ENCODE data around the gene SMAD1.

The SMAD1 gene

DNA sequence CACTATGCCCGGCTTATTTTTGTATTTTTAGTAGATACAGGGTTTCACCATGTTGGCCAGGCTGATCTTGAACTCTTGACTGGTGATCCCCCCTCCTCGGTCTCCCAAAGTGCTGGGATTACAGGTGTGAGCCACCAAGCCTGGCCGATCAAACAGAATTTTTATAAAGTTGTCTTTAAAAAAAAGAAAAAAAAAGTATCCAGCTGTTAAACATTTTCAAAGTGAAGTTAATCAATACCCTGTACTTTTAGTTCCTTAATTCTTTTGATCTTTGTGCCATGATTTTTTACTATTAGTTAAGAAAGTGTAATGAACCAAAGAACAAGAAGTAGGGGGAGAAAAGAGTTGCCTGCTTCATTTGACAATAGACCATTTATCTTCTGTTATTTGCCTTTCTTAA, 24.3 kb downstream of the SMAD1 start:
- TF ChIP-seq CTCF (IDR thresholded peaks at IDR 0.05; ENCODE audit: borderline replicate concordance, insufficient read depth, low read depth, low read length) = no peak
- H3K4me3 ChIP-seq (ENCODE audit: low read depth, low read length) = no peak overlapping the region

DNA sequence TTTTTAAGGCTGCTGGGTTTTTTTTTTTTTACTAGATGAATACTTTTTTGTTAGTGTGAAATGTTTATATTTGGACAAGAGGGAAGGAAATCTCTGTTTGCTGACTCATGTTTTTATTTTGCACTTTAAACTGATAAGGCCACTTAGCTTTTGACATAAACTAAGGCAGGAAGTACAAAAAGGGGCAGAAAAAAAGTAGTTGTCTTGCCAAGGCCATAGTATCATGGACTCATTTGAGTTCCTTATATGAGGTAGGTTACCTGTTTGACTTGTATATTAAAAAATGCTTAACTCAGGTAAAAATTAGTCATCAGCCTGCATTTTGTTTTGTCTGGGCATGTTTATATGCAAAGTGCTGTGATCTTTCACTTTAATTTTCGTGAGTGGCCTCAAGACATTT, 26.0 kb downstream of the SMAD1 start:
- TF ChIP-seq CTCF (IDR thresholded peaks at IDR 0.05; ENCODE audit: borderline replicate concordance, insufficient read depth, low read depth, low read length) = no peak
- H3K4me3 ChIP-seq (ENCODE audit: low read depth, low read length) = no peak overlapping the region

DNA sequence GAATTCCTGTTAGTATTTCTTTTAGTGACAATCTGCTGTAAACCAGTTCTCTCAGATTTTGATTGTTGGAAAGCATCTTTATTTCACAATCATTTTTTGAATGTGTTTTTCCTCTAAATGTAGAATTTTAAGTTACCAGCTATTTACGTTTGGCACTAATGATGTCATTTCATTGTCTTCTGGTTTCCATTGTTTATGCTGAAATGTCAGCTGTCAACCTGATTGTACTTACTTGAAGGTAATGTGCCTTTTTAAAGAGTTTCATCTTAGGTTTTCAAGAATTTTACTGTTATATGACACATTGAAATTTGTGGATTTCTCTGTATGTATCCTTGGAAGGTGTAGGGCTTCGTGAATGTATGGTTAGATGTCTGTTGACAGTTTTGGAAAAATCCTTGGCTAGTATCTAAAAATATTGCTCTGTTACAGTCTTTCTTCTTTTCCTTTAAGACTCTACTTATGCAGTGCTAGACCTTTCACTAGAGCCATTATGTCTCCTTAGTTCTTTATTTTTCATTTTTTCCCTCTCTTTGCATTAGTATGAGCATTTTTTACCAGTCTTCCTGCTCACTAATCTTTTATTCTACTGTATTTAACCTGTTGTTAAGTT, 30.4 kb downstream of the SMAD1 start:
- no peak overlapping the region for H3K4me3 ChIP-seq (ENCODE audit: low read depth, low read length)
- no peak for TF ChIP-seq CTCF (IDR thresholded peaks at IDR 0.05; ENCODE audit: borderline replicate concordance, insufficient read depth, low read depth, low read length)

DNA sequence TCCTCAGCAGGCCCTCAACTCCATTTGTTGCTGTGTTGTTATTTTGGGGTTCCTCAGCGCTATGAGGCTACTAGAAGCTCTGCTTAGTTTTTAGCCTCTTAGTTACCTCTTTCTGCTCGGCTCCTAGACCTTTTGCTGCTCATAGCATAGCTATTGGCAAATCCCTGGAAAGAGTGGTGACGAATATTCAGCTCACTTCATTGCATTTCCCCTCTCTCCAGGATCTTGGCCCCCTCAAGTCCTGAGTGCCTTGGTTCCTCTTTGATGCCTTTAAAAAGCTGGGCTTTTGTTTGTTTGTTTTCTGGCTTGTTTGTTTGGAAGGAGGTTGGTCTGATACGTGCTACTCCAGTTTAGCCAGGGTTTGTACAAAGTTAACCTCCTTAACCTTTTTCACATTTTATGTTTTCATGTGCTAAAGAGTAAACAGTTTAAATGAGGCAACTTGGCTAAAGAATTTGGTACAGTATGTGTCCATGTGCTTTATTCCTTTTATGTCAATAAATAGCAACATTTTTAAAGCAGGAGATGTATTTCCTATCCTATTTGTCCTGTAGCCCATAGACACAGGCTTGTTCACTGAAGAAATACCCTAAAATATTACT, 31.5 kb downstream of the SMAD1 start:
- no peak overlapping the region for H3K4me3 ChIP-seq (ENCODE audit: low read depth, low read length)
- no peak for TF ChIP-seq CTCF (IDR thresholded peaks at IDR 0.05; ENCODE audit: borderline replicate concordance, insufficient read depth, low read depth, low read length)

- no peak for TF ChIP-seq CTCF (IDR thresholded peaks at IDR 0.05; ENCODE audit: borderline replicate concordance, insufficient read depth, low read depth, low read length)
- H3K4me3 ChIP-seq (ENCODE audit: low read depth, low read length) = no peak overlapping the region
Measured at GRCh38 chr4:145520172-145520571, 38.5 kb downstream of the SMAD1 start.

DNA sequence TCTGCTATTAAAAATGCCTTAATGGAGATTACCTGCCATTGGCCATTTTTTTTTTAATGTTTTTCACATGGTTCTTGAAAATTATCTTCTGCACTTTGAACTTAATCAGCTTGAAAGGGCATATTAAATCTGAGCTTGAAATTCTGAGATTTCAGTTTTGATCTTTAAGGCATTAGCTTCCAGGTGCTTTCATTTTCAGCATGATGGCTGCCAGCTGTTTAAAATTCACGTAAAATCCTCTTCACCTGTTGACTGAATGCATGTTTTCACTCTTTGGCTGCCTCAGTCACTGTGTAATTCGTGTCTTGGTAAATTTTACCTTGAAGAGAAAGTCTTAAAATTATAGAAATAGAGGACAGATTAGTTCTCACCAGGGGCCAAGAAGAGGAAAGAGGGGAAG, 39.6 kb downstream of the SMAD1 start:
- TF ChIP-seq CTCF (IDR thresholded peaks at IDR 0.05; ENCODE audit: borderline replicate concordance, insufficient read depth, low read depth, low read length) = no peak
- H3K4me3 ChIP-seq (ENCODE audit: low read depth, low read length) = peak overlapping the region; percentile 1

DNA sequence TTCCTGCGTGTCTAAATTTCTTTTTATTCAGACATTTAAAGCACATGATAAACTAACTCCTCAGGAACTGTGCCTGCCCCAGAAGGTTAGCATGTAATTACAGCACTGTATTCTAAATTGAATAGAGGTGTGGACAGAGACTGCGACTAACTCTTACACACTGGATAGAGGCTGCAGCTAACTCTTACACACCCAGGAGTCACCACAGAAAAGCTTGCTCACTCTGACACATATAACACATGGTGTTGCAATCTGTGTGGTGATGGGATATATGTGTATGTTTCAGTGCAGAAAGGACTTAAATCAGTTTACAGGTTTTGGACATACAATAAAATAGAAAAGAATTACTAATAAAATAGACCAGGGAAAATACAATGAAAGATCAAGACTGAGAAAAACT, 41.5 kb downstream of the SMAD1 start:
- no peak for TF ChIP-seq CTCF (IDR thresholded peaks at IDR 0.05; ENCODE audit: borderline replicate concordance, insufficient read depth, low read depth, low read length)

More for the DNA sequence above, 41.5 kb downstream of the SMAD1 start:
- H3K4me3 ChIP-seq (ENCODE audit: low read depth, low read length) = no peak overlapping the region

Data from GM12875 (cell line).